ENCODE measurements around the gene SPTB.

SPTB gene

GRCh38 chr14:64729386-64730060, 150.2 kb downstream of the SPTB start:
- no peak for DNase-seq (ENCODE audit: low read depth, low spot score)

GRCh38 chr14:64728856-64729255, 150.9 kb downstream of the SPTB start:
- no peak for TF ChIP-seq SUZ12 (IDR thresholded peaks at IDR 0.05; ENCODE audit: extremely low read depth, insufficient read depth, insufficient read length)
- no peak for TF ChIP-seq ZNF274 (IDR thresholded peaks at IDR 0.05; ENCODE audit: low read depth, low read length)
- TF ChIP-seq YY1 (IDR thresholded peaks at IDR 0.05; ENCODE audit: insufficient read depth, insufficient read length) = no peak
- DNase-seq (ENCODE audit: low read depth, low spot score) = no peak
- H3K4me3 ChIP-seq (ENCODE audit: insufficient read length, low read depth) = no peak overlapping the region

More at GRCh38 chr14:64729386-64730060, 150.2 kb downstream of the SPTB start:
- Histone ChIP-seq H3K9me3 (ENCODE audit: insufficient read depth, low read length) (no peaks in the 10 kb centered on the region), H3K4me3 (ENCODE audit: insufficient read length, low read depth) (no peak overlapping the region), H3K27me3 (ENCODE audit: insufficient read depth, insufficient read length) (no peaks in the 10 kb centered on the region), H3K36me3 (ENCODE audit: insufficient read depth, insufficient read length, low read length) (peaks cover 62% of the 10 kb centered on the region), H3K9ac (ENCODE audit: insufficient read length, low read depth) (no peak overlapping the region), H3K4me1 (ENCODE audit: insufficient read depth, insufficient read length) (peaks cover 9% of the 10 kb centered on the region)
- TF ChIP-seq ZNF274 (IDR thresholded peaks at IDR 0.05; ENCODE audit: low read depth, low read length) (no peak), SUZ12 (IDR thresholded peaks at IDR 0.05; ENCODE audit: extremely low read depth, insufficient read depth, insufficient read length) (no peak), YY1 (IDR thresholded peaks at IDR 0.05; ENCODE audit: insufficient read depth, insufficient read length) (no peak)

GRCh38 chr14:64728106-64728505, 151.6 kb downstream of the SPTB start:
- DNase-seq (ENCODE audit: low read depth, low spot score) = no peak
- TF ChIP-seq ZNF274 (IDR thresholded peaks at IDR 0.05; ENCODE audit: low read depth, low read length) (no peak), SUZ12 (IDR thresholded peaks at IDR 0.05; ENCODE audit: extremely low read depth, insufficient read depth, insufficient read length) (no peak), YY1 (IDR thresholded peaks at IDR 0.05; ENCODE audit: insufficient read depth, insufficient read length) (no peak)
- H3K4me1 ChIP-seq (ENCODE audit: insufficient read depth, insufficient read length) = peaks cover 13% of the 10 kb centered on the region
- no peak overlapping the region for H3K4me3 ChIP-seq (ENCODE audit: insufficient read length, low read depth)
- peaks cover 55% of the 10 kb centered on the region for H3K36me3 ChIP-seq (ENCODE audit: insufficient read depth, insufficient read length, low read length)
- H3K9ac ChIP-seq (ENCODE audit: insufficient read length, low read depth) = no peak overlapping the region
- no peaks in the 10 kb centered on the region for H3K9me3 ChIP-seq (ENCODE audit: insufficient read depth, low read length)
- no peaks in the 10 kb centered on the region for H3K27me3 ChIP-seq (ENCODE audit: insufficient read depth, insufficient read length)

More at GRCh38 chr14:64728856-64729255, 150.9 kb downstream of the SPTB start:
- Histone ChIP-seq H3K9me3 (ENCODE audit: insufficient read depth, low read length) (no peaks in the 10 kb centered on the region), H3K9ac (ENCODE audit: insufficient read length, low read depth) (no peak overlapping the region), H3K27me3 (ENCODE audit: insufficient read depth, insufficient read length) (no peaks in the 10 kb centered on the region), H3K4me1 (ENCODE audit: insufficient read depth, insufficient read length) (peaks cover 13% of the 10 kb centered on the region), H3K36me3 (ENCODE audit: insufficient read depth, insufficient read length, low read length) (peaks cover 62% of the 10 kb centered on the region)

GRCh38 chr14:64727551-64728071, 152.1 kb downstream of the SPTB start:
- no peak for DNase-seq (ENCODE audit: low read depth, low spot score)
- Histone ChIP-seq H3K4me1 (ENCODE audit: insufficient read depth, insufficient read length) (peaks cover 15% of the 10 kb centered on the region), H3K36me3 (ENCODE audit: insufficient read depth, insufficient read length, low read length) (peaks cover 51% of the 10 kb centered on the region), H3K4me3 (ENCODE audit: insufficient read length, low read depth) (no peak overlapping the region), H3K9ac (ENCODE audit: insufficient read length, low read depth) (no peak overlapping the region), H3K27me3 (ENCODE audit: insufficient read depth, insufficient read length) (no peaks in the 10 kb centered on the region), H3K9me3 (ENCODE audit: insufficient read depth, low read length) (no peaks in the 10 kb centered on the region)
- TF ChIP-seq SUZ12 (IDR thresholded peaks at IDR 0.05; ENCODE audit: extremely low read depth, insufficient read depth, insufficient read length) (no peak), YY1 (IDR thresholded peaks at IDR 0.05; ENCODE audit: insufficient read depth, insufficient read length) (no peak), ZNF274 (IDR thresholded peaks at IDR 0.05; ENCODE audit: low read depth, low read length) (no peak)

GRCh38 chr14:64726585-64726890, 153.2 kb downstream of the SPTB start:
- no peak overlapping the region for H3K9ac ChIP-seq (ENCODE audit: insufficient read length, low read depth)
- H3K9me3 ChIP-seq (ENCODE audit: insufficient read depth, low read length) = no peaks in the 10 kb centered on the region
- no peak for DNase-seq (ENCODE audit: low read depth, low spot score)
- no peak overlapping the region for H3K4me3 ChIP-seq (ENCODE audit: insufficient read length, low read depth)
- H3K4me1 ChIP-seq (ENCODE audit: insufficient read depth, insufficient read length) = peaks cover 15% of the 10 kb centered on the region
- peaks cover 41% of the 10 kb centered on the region for H3K36me3 ChIP-seq (ENCODE audit: insufficient read depth, insufficient read length, low read length)
- TF ChIP-seq ZNF274 (IDR thresholded peaks at IDR 0.05; ENCODE audit: low read depth, low read length) = no peak
- TF ChIP-seq YY1 (IDR thresholded peaks at IDR 0.05; ENCODE audit: insufficient read depth, insufficient read length) = no peak
- no peak for TF ChIP-seq SUZ12 (IDR thresholded peaks at IDR 0.05; ENCODE audit: extremely low read depth, insufficient read depth, insufficient read length)
- no peaks in the 10 kb centered on the region for H3K27me3 ChIP-seq (ENCODE audit: insufficient read depth, insufficient read length)

GRCh38 chr14:64725879-64726584, 153.7 kb downstream of the SPTB start:
- Histone ChIP-seq H3K36me3 (ENCODE audit: insufficient read depth, insufficient read length, low read length) (peaks cover 36% of the 10 kb centered on the region), H3K4me1 (ENCODE audit: insufficient read depth, insufficient read length) (peaks cover 18% of the 10 kb centered on the region), H3K27me3 (ENCODE audit: insufficient read depth, insufficient read length) (no peaks in the 10 kb centered on the region), H3K9me3 (ENCODE audit: insufficient read depth, low read length) (no peaks in the 10 kb centered on the region), H3K9ac (ENCODE audit: insufficient read length, low read depth) (no peak overlapping the region), H3K4me3 (ENCODE audit: insufficient read length, low read depth) (no peak overlapping the region)
- TF ChIP-seq ZNF274 (IDR thresholded peaks at IDR 0.05; ENCODE audit: low read depth, low read length) (no peak), SUZ12 (IDR thresholded peaks at IDR 0.05; ENCODE audit: extremely low read depth, insufficient read depth, insufficient read length) (no peak), YY1 (IDR thresholded peaks at IDR 0.05; ENCODE audit: insufficient read depth, insufficient read length) (no peak)
- DNase-seq (ENCODE audit: low read depth, low spot score) = no peak

GRCh38 chr14:64725261-64725815, 154.4 kb downstream of the SPTB start:
- no peaks in the 10 kb centered on the region for H3K27me3 ChIP-seq (ENCODE audit: insufficient read depth, insufficient read length)
- TF ChIP-seq SUZ12 (IDR thresholded peaks at IDR 0.05; ENCODE audit: extremely low read depth, insufficient read depth, insufficient read length) = no peak
- no peak for TF ChIP-seq ZNF274 (IDR thresholded peaks at IDR 0.05; ENCODE audit: low read depth, low read length)
- no peak for TF ChIP-seq YY1 (IDR thresholded peaks at IDR 0.05; ENCODE audit: insufficient read depth, insufficient read length)
- H3K4me3 ChIP-seq (ENCODE audit: insufficient read length, low read depth) = no peak overlapping the region
- H3K9me3 ChIP-seq (ENCODE audit: insufficient read depth, low read length) = no peaks in the 10 kb centered on the region
- peaks cover 19% of the 10 kb centered on the region for H3K4me1 ChIP-seq (ENCODE audit: insufficient read depth, insufficient read length)
- no peak for DNase-seq (ENCODE audit: low read depth, low spot score)
- peaks cover 29% of the 10 kb centered on the region for H3K36me3 ChIP-seq (ENCODE audit: insufficient read depth, insufficient read length, low read length)
- H3K9ac ChIP-seq (ENCODE audit: insufficient read length, low read depth) = no peak overlapping the region

Data from NT2/D1 (cell line).